ENCODE measurements around the gene FOXC1. TPM values are rescaled to one million over a fixed set of nuclear protein-coding genes. Genes with fewer than 3 reads are reported as not detected.

FOXC1 gene
- total RNA-seq, 1 experiment from 2014 or later: 40.7 TPM

DNA sequence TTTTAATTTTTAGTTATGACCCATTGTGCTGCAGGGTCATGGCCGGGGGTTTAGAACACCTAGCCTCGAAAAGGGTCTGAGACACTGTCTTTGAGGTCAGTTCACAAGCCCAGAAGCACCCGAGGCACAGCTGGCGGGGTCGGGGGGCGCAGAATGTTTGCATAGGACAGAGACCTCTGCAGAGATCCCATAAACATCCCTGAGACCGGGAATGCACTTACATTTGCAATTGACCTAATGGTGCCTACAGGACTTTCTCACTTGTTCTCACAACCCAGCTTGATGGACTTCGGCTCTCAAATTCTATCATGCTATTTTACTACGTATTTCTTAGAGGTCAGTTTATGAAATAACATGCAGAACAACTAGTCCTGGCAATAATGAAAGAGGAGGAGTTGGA is 33.5 kb upstream of the FOXC1 start:
- no TSS peak for BruUV-seq (replicated peaks)
- ChIA-PET CTCF (no interaction called here), RAD21 (ENCODE audit: low non-redundant PET in 1 of 2, low total read pairs in 2 of 2, uncharacterized antibody in 2 of 2, unreplicated experiment in 2 of 2) (no interaction called here), POLR2A (no interaction called here)
- no peaks in the 10 kb centered on the region for H3K36me3 ChIP-seq (ENCODE audit: control insufficient read depth in 1 of 2, insufficient read depth in 2 of 2, low read length in 2 of 2)
- no peak overlapping the region for H3K27ac ChIP-seq (ENCODE audit: low read depth, low read length)
- no peaks in the 10 kb centered on the region for H3K79me2 ChIP-seq (ENCODE audit: insufficient read depth, low read length)
- ATAC-seq (no peak), DNase-seq (ENCODE audit: low read depth, low spot score) (no peak)
- H2AFZ ChIP-seq (ENCODE audit: low read depth, low read length, poor library complexity, severe bottlenecking): no peak overlapping the region
- H3K4me2 ChIP-seq (ENCODE audit: low read length): no peak overlapping the region
- H3K9me3 ChIP-seq (ENCODE audit: control insufficient read depth in 1 of 2, insufficient read depth in 1 of 2, low read depth in 1 of 2, low read length in 2 of 2): no peaks in the 10 kb centered on the region
- no peaks in the 10 kb centered on the region for H4K20me1 ChIP-seq (ENCODE audit: insufficient read depth)
- H3K4me3 ChIP-seq (replicated peaks in 1 of 2; ENCODE audit: low read depth in 1 of 2, low read length in 2 of 2): no peak overlapping the region
- TF ChIP-seq POLR2A (IDR thresholded peaks at IDR 0.05; ENCODE audit: borderline replicate concordance, extremely low read depth, insufficient read depth, insufficient read length) (no peak), YY1 (IDR thresholded peaks at IDR 0.05; ENCODE audit: extremely low read depth, insufficient replicate concordance, low read depth, low read length) (no peak), ELF1 (IDR thresholded peaks at IDR 0.05; ENCODE audit: borderline replicate concordance, low read depth) (no peak), JUND (IDR thresholded peaks at IDR 0.05) (no peak), SP1 (IDR thresholded peaks at IDR 0.05; ENCODE audit: low read depth) (no peak), FOSL1 (IDR thresholded peaks at IDR 0.05; ENCODE audit: low read depth) (no peak)
- TF ChIP-seq, protein P1, sequence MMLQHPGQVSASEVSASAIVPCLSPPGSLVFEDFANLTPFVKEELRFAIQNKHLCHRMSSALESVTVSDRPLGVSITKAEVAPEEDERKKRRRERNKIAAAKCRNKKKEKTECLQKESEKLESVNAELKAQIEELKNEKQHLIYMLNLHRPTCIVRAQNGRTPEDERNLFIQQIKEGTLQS (IDR thresholded peaks at IDR 0.05): no peak
- TF ChIP-seq, protein P2, sequence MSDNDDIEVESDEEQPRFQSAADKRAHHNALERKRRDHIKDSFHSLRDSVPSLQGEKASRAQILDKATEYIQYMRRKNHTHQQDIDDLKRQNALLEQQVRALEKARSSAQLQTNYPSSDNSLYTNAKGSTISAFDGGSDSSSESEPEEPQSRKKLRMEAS (IDR thresholded peaks at IDR 0.05): no peak
- H3K9ac ChIP-seq (ENCODE audit: low read length): no peak overlapping the region
- no peaks in the 10 kb centered on the region for H3K4me1 ChIP-seq (ENCODE audit: control insufficient read depth in 1 of 2, insufficient read depth in 2 of 2, low read length in 2 of 2)
- H3K27me3 ChIP-seq (ENCODE audit: insufficient read depth, low read length): no peaks in the 10 kb centered on the region
- intact Hi-C loops (cut with micrococcal nuclease): no loop called here
- H3K9me2 ChIP-seq (ENCODE audit: insufficient read depth): no peaks in the 10 kb centered on the region

DNA sequence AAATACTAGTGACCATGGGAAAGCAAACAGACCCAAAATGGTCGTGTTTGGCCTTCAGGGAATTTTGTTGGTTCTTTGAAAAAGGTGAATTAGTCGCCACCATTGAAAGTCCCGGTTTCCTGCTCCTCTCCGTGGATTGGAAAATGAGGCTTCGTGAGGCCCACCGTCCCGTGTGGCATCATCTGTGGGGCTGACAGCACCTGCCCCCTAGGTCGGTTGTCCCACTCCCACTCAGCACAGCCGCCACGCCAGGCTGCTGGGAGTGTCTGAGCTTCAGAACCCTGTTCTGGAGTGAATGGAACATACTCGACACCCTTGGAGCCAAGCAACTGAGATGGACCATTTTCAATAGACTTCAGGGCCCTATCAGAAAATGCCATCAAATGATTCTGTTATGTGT is 33.0 kb upstream of the FOXC1 start:
- H2AFZ ChIP-seq (ENCODE audit: low read depth, low read length, poor library complexity, severe bottlenecking): no peak overlapping the region
- H3K79me2 ChIP-seq (ENCODE audit: insufficient read depth, low read length): no peaks in the 10 kb centered on the region
- no peaks in the 10 kb centered on the region for H3K9me3 ChIP-seq (ENCODE audit: control insufficient read depth in 1 of 2, insufficient read depth in 1 of 2, low read depth in 1 of 2, low read length in 2 of 2)
- RAD21 ChIA-PET (ENCODE audit: low non-redundant PET in 1 of 2, low total read pairs in 2 of 2, uncharacterized antibody in 2 of 2, unreplicated experiment in 2 of 2): no interaction called here
- intact Hi-C loops (cut with micrococcal nuclease): no loop called here
- no peaks in the 10 kb centered on the region for H3K4me1 ChIP-seq (ENCODE audit: control insufficient read depth in 1 of 2, insufficient read depth in 2 of 2, low read length in 2 of 2)
- no TSS peak for BruUV-seq (replicated peaks)
- ATAC-seq: no peak
- H3K4me3 ChIP-seq (replicated peaks in 1 of 2; ENCODE audit: low read depth in 1 of 2, low read length in 2 of 2): no peak overlapping the region
- H3K27ac ChIP-seq (ENCODE audit: low read depth, low read length): no peak overlapping the region
- no peak for DNase-seq (ENCODE audit: low read depth, low spot score)
- no peak overlapping the region for H3K9ac ChIP-seq (ENCODE audit: low read length)
- H3K36me3 ChIP-seq (ENCODE audit: control insufficient read depth in 1 of 2, insufficient read depth in 2 of 2, low read length in 2 of 2): no peaks in the 10 kb centered on the region
- H3K9me2 ChIP-seq (ENCODE audit: insufficient read depth): no peaks in the 10 kb centered on the region
- H3K4me2 ChIP-seq (ENCODE audit: low read length): no peak overlapping the region
- H4K20me1 ChIP-seq (ENCODE audit: insufficient read depth): no peaks in the 10 kb centered on the region
- POLR2A ChIA-PET: no interaction called here
- CTCF ChIA-PET: no interaction called here
- TF ChIP-seq, protein P3, sequence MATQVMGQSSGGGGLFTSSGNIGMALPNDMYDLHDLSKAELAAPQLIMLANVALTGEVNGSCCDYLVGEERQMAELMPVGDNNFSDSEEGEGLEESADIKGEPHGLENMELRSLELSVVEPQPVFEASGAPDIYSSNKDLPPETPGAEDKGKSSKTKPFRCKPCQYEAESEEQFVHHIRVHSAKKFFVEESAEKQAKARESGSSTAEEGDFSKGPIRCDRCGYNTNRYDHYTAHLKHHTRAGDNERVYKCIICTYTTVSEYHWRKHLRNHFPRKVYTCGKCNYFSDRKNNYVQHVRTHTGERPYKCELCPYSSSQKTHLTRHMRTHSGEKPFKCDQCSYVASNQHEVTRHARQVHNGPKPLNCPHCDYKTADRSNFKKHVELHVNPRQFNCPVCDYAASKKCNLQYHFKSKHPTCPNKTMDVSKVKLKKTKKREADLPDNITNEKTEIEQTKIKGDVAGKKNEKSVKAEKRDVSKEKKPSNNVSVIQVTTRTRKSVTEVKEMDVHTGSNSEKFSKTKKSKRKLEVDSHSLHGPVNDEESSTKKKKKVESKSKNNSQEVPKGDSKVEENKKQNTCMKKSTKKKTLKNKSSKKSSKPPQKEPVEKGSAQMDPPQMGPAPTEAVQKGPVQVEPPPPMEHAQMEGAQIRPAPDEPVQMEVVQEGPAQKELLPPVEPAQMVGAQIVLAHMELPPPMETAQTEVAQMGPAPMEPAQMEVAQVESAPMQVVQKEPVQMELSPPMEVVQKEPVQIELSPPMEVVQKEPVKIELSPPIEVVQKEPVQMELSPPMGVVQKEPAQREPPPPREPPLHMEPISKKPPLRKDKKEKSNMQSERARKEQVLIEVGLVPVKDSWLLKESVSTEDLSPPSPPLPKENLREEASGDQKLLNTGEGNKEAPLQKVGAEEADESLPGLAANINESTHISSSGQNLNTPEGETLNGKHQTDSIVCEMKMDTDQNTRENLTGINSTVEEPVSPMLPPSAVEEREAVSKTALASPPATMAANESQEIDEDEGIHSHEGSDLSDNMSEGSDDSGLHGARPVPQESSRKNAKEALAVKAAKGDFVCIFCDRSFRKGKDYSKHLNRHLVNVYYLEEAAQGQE (IDR thresholded peaks at IDR 0.05; ENCODE audit: low read depth): no peak
- TF ChIP-seq YY1 (IDR thresholded peaks at IDR 0.05; ENCODE audit: extremely low read depth, insufficient replicate concordance, low read depth, low read length): no peak
- TF ChIP-seq EZH2phosphoT487 (IDR thresholded peaks at IDR 0.05; ENCODE audit: borderline replicate concordance): no peak
- TF ChIP-seq, protein P4, sequence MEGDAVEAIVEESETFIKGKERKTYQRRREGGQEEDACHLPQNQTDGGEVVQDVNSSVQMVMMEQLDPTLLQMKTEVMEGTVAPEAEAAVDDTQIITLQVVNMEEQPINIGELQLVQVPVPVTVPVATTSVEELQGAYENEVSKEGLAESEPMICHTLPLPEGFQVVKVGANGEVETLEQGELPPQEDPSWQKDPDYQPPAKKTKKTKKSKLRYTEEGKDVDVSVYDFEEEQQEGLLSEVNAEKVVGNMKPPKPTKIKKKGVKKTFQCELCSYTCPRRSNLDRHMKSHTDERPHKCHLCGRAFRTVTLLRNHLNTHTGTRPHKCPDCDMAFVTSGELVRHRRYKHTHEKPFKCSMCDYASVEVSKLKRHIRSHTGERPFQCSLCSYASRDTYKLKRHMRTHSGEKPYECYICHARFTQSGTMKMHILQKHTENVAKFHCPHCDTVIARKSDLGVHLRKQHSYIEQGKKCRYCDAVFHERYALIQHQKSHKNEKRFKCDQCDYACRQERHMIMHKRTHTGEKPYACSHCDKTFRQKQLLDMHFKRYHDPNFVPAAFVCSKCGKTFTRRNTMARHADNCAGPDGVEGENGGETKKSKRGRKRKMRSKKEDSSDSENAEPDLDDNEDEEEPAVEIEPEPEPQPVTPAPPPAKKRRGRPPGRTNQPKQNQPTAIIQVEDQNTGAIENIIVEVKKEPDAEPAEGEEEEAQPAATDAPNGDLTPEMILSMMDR (IDR thresholded peaks at IDR 0.05 in 2 of 3, conservative IDR thresholded peaks at IDR 0.05 in 1 of 3; ENCODE audit: borderline replicate concordance in 1 of 3, insufficient read depth in 1 of 3, low read depth in 2 of 3, low read length in 2 of 3): no peak
- TF ChIP-seq EZH2 (IDR thresholded peaks at IDR 0.05): no peak
- TF ChIP-seq CEBPB (IDR thresholded peaks at IDR 0.05; ENCODE audit: low read depth): no peak
- TF ChIP-seq RAD21 (IDR thresholded peaks at IDR 0.05; ENCODE audit: low read depth): no peak
- no peak for TF ChIP-seq EGR1 (IDR thresholded peaks at IDR 0.05; ENCODE audit: low read depth)
- TF ChIP-seq SP1 (IDR thresholded peaks at IDR 0.05; ENCODE audit: low read depth): no peak
- no peak for TF ChIP-seq POLR2AphosphoS5 (IDR thresholded peaks at IDR 0.05; ENCODE audit: low read depth, low read length)
- H3K27me3 ChIP-seq (ENCODE audit: insufficient read depth, low read length): no peaks in the 10 kb centered on the region

Data from HCT116 (cell line).